Activated T-helper 2 cell treated with anti-CD3 and anti-CD28 coated beads, Interferon-gamma antibody, Interleukin-2, Interleukin-4, amounts not matched to agents 10 μg/mL and 5 μg/mL and 100 μg/mL, durations not matched to agents 14 hours and 24 hours and 36 hours (primary cell): Measurements from ENCODE around the gene NMRK2. TPM values are rescaled to one million over a fixed set of nuclear protein-coding genes. Genes with fewer than 3 reads are reported as not detected.
"Not testable (repeated sequence)": the region's sequence is repeated elsewhere in the genome, so short reads cannot be mapped to it uniquely, and the experiment has no call there.

Experiments used
- DNase-seq: peaks from one replicate; pipeline ENCODE4 v3.0.0; 2021; ENCODE audit warnings: low spot score
- H3K27ac Mint-ChIP-seq: one replicate; pipeline ENCODE4 v1.8.0; 2021; ENCODE audit warnings: mixed read lengths
- H3K27me3 Mint-ChIP-seq: one replicate; pipeline ENCODE4 v1.8.0; 2021; ENCODE audit warnings: low read depth, mixed read lengths
- H3K36me3 Mint-ChIP-seq: one replicate; pipeline ENCODE4 v1.8.0; 2021; ENCODE audit warnings: low read depth, mixed read lengths
- H3K4me1 Mint-ChIP-seq: one replicate; pipeline ENCODE4 v1.8.0; 2021; ENCODE audit warnings: low read depth, mixed read lengths
- H3K4me3 Mint-ChIP-seq: one replicate; pipeline ENCODE4 v1.8.0; 2021; ENCODE audit warnings: low read depth, mild to moderate bottlenecking, moderate library complexity, mixed read lengths
- H3K9me3 Mint-ChIP-seq: one replicate; pipeline ENCODE4 v1.8.0; 2021; ENCODE audit warnings: mixed read lengths
- intact Hi-C: fragments of 100-400 bp; cut with micrococcal nuclease; formaldehyde crosslinking; loops from one replicate; pipeline ENCODE4 v1.15.1; 2023
- total RNA-seq: library from RNA; stranded (reverse); gene quantifications from 2 replicates; pipeline ENCODE4 v1.2.3, GENCODE V29; 2022

The NMRK2 gene
- not detected in 2 replicates for total RNA-seq

- no peak within 1 kb of the TSS for H3K27ac Mint-ChIP-seq
- H3K4me3 Mint-ChIP-seq, result no peak within 1 kb of the TSS
- H3K4me1 Mint-ChIP-seq, result no peaks in the 10 kb centered on the region
- no peaks in the 10 kb centered on the region for H3K9me3 Mint-ChIP-seq
- no peaks in the 10 kb centered on the region for H3K36me3 Mint-ChIP-seq
- intact Hi-C loops, result no loop called here
- H3K27me3 Mint-ChIP-seq, result peaks cover 11% of the 10 kb centered on the region
- DNase-seq, result no peak
Measured at GRCh38 chr19:3932931-3933810, at the start of gene NMRK2. Gene NMRK2, plus strand, starts transcription at chr19:3933069. Its CDS starts 603 bp downstream, at chr19:3933672.

GRCh38 chr19:3890591-3890990, 42.3 kb upstream of the NMRK2 start:
- H3K4me1 Mint-ChIP-seq, result no peaks in the 10 kb centered on the region
- no peak overlapping the region for H3K27ac Mint-ChIP-seq
- no peak overlapping the region for H3K4me3 Mint-ChIP-seq

GRCh38 chr19:3893509-3894179, 39.2 kb upstream of the NMRK2 start:
- peaks cover 3% of the 10 kb centered on the region for H3K4me1 Mint-ChIP-seq
- H3K4me3 Mint-ChIP-seq, result no peak overlapping the region
- H3K27me3 Mint-ChIP-seq, result no peaks in the 10 kb centered on the region
- no peaks in the 10 kb centered on the region for H3K36me3 Mint-ChIP-seq
- DNase-seq, result no peak
- H3K9me3 Mint-ChIP-seq, result no peaks in the 10 kb centered on the region
- intact Hi-C loops, result no loop called here
- H3K27ac Mint-ChIP-seq, result no peak overlapping the region

More at GRCh38 chr19:3890591-3890990, 42.3 kb upstream of the NMRK2 start:
- no peaks in the 10 kb centered on the region for H3K27me3 Mint-ChIP-seq
- intact Hi-C loops, result no loop called here
- no peak for DNase-seq
- H3K36me3 Mint-ChIP-seq, result no peaks in the 10 kb centered on the region
- H3K9me3 Mint-ChIP-seq, result no peaks in the 10 kb centered on the region

- DNase-seq, H3K4me1 Mint-ChIP-seq: not testable (repeated sequence)
Measured at GRCh38 chr19:3894959-3895358, 37.9 kb upstream of the NMRK2 start.

GRCh38 chr19:3895788-3896187, 37.1 kb upstream of the NMRK2 start:
- no peak for DNase-seq
- Mint-ChIP-seq H3K9me3 (peaks cover 4% of the 10 kb centered on the region), H3K4me1 (peaks cover 3% of the 10 kb centered on the region), H3K36me3 (no peaks in the 10 kb centered on the region), H3K4me3 (no peak overlapping the region), H3K27ac (no peak overlapping the region), H3K27me3 (no peaks in the 10 kb centered on the region)
- intact Hi-C loops, result no loop called here

More at GRCh38 chr19:3894959-3895358, 37.9 kb upstream of the NMRK2 start:
- H3K36me3 Mint-ChIP-seq, intact Hi-C loops, H3K27me3 Mint-ChIP-seq, H3K9me3 Mint-ChIP-seq, H3K4me3 Mint-ChIP-seq, H3K27ac Mint-ChIP-seq: not testable (repeated sequence)

- no peak overlapping the region for H3K27ac Mint-ChIP-seq
- H3K9me3 Mint-ChIP-seq, result peaks cover 4% of the 10 kb centered on the region
- no peak overlapping the region for H3K4me3 Mint-ChIP-seq
- H3K4me1 Mint-ChIP-seq, result peaks cover 3% of the 10 kb centered on the region
- no peaks in the 10 kb centered on the region for H3K36me3 Mint-ChIP-seq
- DNase-seq, result no peak
- intact Hi-C loops, result no loop called here
- H3K27me3 Mint-ChIP-seq, result no peaks in the 10 kb centered on the region
Measured at GRCh38 chr19:3897936-3898335, 34.9 kb upstream of the NMRK2 start.

- DNase-seq, result no peak
- peaks cover 3% of the 10 kb centered on the region for H3K4me1 Mint-ChIP-seq
- no peaks in the 10 kb centered on the region for H3K27me3 Mint-ChIP-seq
- intact Hi-C loops, result no loop called here
- H3K4me3 Mint-ChIP-seq, result no peak overlapping the region
- H3K27ac Mint-ChIP-seq, result no peak overlapping the region
- H3K9me3 Mint-ChIP-seq, result peaks cover 4% of the 10 kb centered on the region
- no peaks in the 10 kb centered on the region for H3K36me3 Mint-ChIP-seq
Measured at GRCh38 chr19:3898426-3898825, 34.4 kb upstream of the NMRK2 start.

- no peaks in the 10 kb centered on the region for H3K36me3 Mint-ChIP-seq
- intact Hi-C loops, result no loop called here
- no peak overlapping the region for H3K27ac Mint-ChIP-seq
- no peak for DNase-seq
- H3K4me1 Mint-ChIP-seq, result peaks cover 3% of the 10 kb centered on the region
- H3K27me3 Mint-ChIP-seq, result no peaks in the 10 kb centered on the region
- H3K4me3 Mint-ChIP-seq, result no peak overlapping the region
- peaks cover 4% of the 10 kb centered on the region for H3K9me3 Mint-ChIP-seq
Measured at GRCh38 chr19:3899531-3900294, 33.2 kb upstream of the NMRK2 start.

- Mint-ChIP-seq H3K4me1 (peaks cover 3% of the 10 kb centered on the region), H3K27ac (no peak overlapping the region), H3K27me3 (no peaks in the 10 kb centered on the region), H3K9me3 (peaks cover 4% of the 10 kb centered on the region), H3K36me3 (no peaks in the 10 kb centered on the region), H3K4me3 (no peak overlapping the region)
- intact Hi-C loops, result no loop called here
- DNase-seq, result no peak
Measured at GRCh38 chr19:3902317-3902973, 30.4 kb upstream of the NMRK2 start.

- Mint-ChIP-seq H3K4me1 (no peaks in the 10 kb centered on the region), H3K27ac (no peak overlapping the region), H3K36me3 (no peaks in the 10 kb centered on the region), H3K9me3 (peaks cover 2% of the 10 kb centered on the region), H3K27me3 (no peaks in the 10 kb centered on the region), H3K4me3 (no peak overlapping the region)
- no peak for DNase-seq
- intact Hi-C loops, result no loop called here
Measured at GRCh38 chr19:3904233-3904632, 28.6 kb upstream of the NMRK2 start.

GRCh38 chr19:3907626-3908265, 25.1 kb upstream of the NMRK2 start:
- H3K36me3 Mint-ChIP-seq, result no peaks in the 10 kb centered on the region
- peaks cover 9% of the 10 kb centered on the region for H3K9me3 Mint-ChIP-seq
- DNase-seq, result no peak
- intact Hi-C loops, result no loop called here
- no peak overlapping the region for H3K27ac Mint-ChIP-seq
- H3K27me3 Mint-ChIP-seq, result no peaks in the 10 kb centered on the region
- no peak overlapping the region for H3K4me3 Mint-ChIP-seq
- H3K4me1 Mint-ChIP-seq, result no peaks in the 10 kb centered on the region
